ENCODE data around the gene TPRN. TPM values are rescaled to one million over a fixed set of nuclear protein-coding genes. Genes with fewer than 3 reads are reported as not detected.

The TPRN gene
- polyA plus RNA-seq, 1 donor from 2014 or later = 8.1 TPM

DNA sequence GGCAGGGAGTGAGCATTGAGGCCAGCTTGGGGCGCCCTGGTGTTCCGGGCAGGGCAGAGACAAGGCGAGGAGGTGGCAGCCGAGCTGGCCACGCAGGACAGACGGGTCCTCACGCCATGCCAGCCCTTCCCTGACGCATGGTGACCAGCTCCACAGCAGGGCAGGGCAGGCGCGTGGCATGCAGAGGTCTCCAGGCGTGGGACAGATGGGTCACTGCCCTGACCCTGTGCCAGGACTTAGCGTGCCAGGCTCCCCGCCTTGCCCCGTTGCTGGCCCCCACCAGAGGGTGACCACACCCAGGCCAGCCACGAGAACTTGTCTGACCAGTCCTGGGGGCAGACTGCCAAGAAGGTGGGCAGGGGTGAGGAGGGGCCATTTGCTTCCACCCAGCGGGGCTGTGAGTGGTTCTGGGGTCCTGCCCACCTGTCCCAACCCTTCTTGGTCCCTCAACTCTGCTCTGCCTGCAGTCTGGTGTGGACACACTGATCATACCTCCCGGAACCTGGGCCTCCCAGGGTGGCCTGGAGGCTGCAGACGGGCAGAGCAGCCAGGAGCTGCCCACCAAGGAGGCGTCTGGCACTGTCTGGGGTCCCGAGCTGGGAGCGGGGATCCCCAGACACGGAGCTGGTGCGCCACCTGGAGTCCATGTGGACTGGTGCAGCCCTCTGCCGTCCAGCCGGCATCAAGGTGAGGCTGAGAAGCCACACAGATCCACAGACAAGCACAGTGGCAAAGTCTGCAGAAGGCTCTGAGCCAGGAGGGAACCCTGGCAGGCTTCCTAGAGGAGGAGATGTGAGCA lies 26.7 kb upstream of the TPRN start, which contains the start of gene RNF224:
Gene RNF224 (plus strand): TSS at position 449 of the 799 bp plus-strand sequence. CDS start 834 bp downstream, outside the sequence.
- Histone ChIP-seq H3K9me3 (ENCODE audit: low read length) (no peaks in the 10 kb centered on the region), H3K4me3 (ENCODE audit: low read length) (no peak within 1 kb of the TSS), H3K4me2 (ENCODE audit: low read length) (no peak within 1 kb of the TSS), H3F3A (ENCODE audit: insufficient read depth, low read length, poor library complexity, severe bottlenecking) (no peaks in the 10 kb centered on the region), H3K9ac (ENCODE audit: low read length) (no peak within 1 kb of the TSS), H4K20me1 (ENCODE audit: insufficient read depth) (no peaks in the 10 kb centered on the region), H2AFZ (ENCODE audit: low read depth, low read length) (no peak within 1 kb of the TSS), H3K9me2 (ENCODE audit: insufficient read depth, low read length) (no peaks in the 10 kb centered on the region), H3K27me3 (ENCODE audit: insufficient read depth, low read depth, low read length) (no peaks in the 10 kb centered on the region), H3K27ac (ENCODE audit: low read length) (no peak within 1 kb of the TSS), H3K36me3 (ENCODE audit: insufficient read depth, low read length) (no peaks in the 10 kb centered on the region), H3K79me2 (replicated peaks; ENCODE audit: insufficient read depth, low read length) (no peaks in the 10 kb centered on the region)
- no peak for TF ChIP-seq TAF1 (IDR thresholded peaks at IDR 0.05; ENCODE audit: low read depth)
- TF ChIP-seq POLR2AphosphoS5 (IDR thresholded peaks at IDR 0.05) = no peak
- TF ChIP-seq SMC3 (conservative IDR thresholded peaks at IDR 0.05; ENCODE audit: poor library complexity) = peak; percentile 90
- no peak for TF ChIP-seq MXI1 (conservative IDR thresholded peaks at IDR 0.05; ENCODE audit: poor library complexity, severe bottlenecking)
- peak; percentile 90 for TF ChIP-seq RAD21 (conservative IDR thresholded peaks at IDR 0.05)
- TF ChIP-seq EZH2 (IDR thresholded peaks at IDR 0.05; ENCODE audit: borderline replicate concordance, insufficient read depth, low read length, poor library complexity, severe bottlenecking) = no peak
- TF ChIP-seq, protein P1, sequence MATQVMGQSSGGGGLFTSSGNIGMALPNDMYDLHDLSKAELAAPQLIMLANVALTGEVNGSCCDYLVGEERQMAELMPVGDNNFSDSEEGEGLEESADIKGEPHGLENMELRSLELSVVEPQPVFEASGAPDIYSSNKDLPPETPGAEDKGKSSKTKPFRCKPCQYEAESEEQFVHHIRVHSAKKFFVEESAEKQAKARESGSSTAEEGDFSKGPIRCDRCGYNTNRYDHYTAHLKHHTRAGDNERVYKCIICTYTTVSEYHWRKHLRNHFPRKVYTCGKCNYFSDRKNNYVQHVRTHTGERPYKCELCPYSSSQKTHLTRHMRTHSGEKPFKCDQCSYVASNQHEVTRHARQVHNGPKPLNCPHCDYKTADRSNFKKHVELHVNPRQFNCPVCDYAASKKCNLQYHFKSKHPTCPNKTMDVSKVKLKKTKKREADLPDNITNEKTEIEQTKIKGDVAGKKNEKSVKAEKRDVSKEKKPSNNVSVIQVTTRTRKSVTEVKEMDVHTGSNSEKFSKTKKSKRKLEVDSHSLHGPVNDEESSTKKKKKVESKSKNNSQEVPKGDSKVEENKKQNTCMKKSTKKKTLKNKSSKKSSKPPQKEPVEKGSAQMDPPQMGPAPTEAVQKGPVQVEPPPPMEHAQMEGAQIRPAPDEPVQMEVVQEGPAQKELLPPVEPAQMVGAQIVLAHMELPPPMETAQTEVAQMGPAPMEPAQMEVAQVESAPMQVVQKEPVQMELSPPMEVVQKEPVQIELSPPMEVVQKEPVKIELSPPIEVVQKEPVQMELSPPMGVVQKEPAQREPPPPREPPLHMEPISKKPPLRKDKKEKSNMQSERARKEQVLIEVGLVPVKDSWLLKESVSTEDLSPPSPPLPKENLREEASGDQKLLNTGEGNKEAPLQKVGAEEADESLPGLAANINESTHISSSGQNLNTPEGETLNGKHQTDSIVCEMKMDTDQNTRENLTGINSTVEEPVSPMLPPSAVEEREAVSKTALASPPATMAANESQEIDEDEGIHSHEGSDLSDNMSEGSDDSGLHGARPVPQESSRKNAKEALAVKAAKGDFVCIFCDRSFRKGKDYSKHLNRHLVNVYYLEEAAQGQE (IDR thresholded peaks at IDR 0.05; ENCODE audit: borderline replicate concordance) = no peak
- TF ChIP-seq, protein P2, sequence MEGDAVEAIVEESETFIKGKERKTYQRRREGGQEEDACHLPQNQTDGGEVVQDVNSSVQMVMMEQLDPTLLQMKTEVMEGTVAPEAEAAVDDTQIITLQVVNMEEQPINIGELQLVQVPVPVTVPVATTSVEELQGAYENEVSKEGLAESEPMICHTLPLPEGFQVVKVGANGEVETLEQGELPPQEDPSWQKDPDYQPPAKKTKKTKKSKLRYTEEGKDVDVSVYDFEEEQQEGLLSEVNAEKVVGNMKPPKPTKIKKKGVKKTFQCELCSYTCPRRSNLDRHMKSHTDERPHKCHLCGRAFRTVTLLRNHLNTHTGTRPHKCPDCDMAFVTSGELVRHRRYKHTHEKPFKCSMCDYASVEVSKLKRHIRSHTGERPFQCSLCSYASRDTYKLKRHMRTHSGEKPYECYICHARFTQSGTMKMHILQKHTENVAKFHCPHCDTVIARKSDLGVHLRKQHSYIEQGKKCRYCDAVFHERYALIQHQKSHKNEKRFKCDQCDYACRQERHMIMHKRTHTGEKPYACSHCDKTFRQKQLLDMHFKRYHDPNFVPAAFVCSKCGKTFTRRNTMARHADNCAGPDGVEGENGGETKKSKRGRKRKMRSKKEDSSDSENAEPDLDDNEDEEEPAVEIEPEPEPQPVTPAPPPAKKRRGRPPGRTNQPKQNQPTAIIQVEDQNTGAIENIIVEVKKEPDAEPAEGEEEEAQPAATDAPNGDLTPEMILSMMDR (IDR thresholded peaks at IDR 0.05; ENCODE audit: poor library complexity, severe bottlenecking) = peak; percentile 93
- TF ChIP-seq EP300 (conservative IDR thresholded peaks at IDR 0.05; ENCODE audit: poor library complexity, severe bottlenecking) = no peak

DNA sequence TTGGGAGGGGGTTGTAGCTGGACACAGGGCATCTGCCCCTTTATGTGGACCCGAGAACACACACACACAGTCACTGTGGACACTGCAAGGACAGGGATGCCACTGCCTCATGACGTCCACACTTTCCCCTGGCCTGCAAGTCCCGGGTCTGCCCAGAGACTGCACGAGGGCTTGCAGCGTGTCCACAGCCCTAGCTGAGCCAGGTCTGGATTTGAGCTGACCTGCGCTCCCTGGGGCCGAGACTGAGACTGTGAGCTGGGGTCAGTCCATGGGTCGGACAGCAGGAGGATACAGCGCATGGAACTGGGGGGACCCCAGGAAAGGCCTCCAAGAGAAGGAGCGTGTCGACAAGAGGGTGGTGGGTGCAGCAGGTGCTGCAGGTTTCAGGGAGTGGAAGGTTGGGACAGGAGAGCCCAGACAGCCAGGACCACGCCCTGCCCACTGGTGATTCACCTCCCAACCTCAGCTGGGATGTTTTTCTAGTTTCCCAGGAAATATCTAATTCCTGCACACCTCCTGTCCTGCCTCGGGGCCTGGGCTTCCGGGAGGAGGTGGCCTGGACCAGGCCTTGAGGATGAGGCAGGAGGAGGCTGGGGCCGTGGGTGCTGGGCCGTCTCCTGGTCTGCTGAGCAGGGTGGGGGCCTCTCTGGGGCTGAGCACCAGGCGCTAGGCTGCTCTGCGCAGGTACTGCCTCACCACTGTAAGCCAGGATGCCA lies 26.0 kb upstream of the TPRN start:
- TF ChIP-seq SMC3 (conservative IDR thresholded peaks at IDR 0.05; ENCODE audit: poor library complexity) (no peak), RAD21 (conservative IDR thresholded peaks at IDR 0.05) (no peak), EP300 (conservative IDR thresholded peaks at IDR 0.05; ENCODE audit: poor library complexity, severe bottlenecking) (no peak), EZH2 (IDR thresholded peaks at IDR 0.05; ENCODE audit: borderline replicate concordance, insufficient read depth, low read length, poor library complexity, severe bottlenecking) (no peak), MXI1 (conservative IDR thresholded peaks at IDR 0.05; ENCODE audit: poor library complexity, severe bottlenecking) (no peak), POLR2AphosphoS5 (IDR thresholded peaks at IDR 0.05) (no peak), TAF1 (IDR thresholded peaks at IDR 0.05; ENCODE audit: low read depth) (no peak)
- TF ChIP-seq, protein P2 (IDR thresholded peaks at IDR 0.05; ENCODE audit: poor library complexity, severe bottlenecking) = no peak
- TF ChIP-seq, protein P1 (IDR thresholded peaks at IDR 0.05; ENCODE audit: borderline replicate concordance) = no peak
- Histone ChIP-seq H3K4me2 (ENCODE audit: low read length) (no peak overlapping the region), H3K9ac (ENCODE audit: low read length) (no peak overlapping the region)

More for the DNA sequence above, 26.0 kb upstream of the TPRN start:
- no peaks in the 10 kb centered on the region for H3K36me3 ChIP-seq (ENCODE audit: insufficient read depth, low read length)
- no peaks in the 10 kb centered on the region for H3K79me2 ChIP-seq (replicated peaks; ENCODE audit: insufficient read depth, low read length)
- H4K20me1 ChIP-seq (ENCODE audit: insufficient read depth) = no peaks in the 10 kb centered on the region
- no peak overlapping the region for H2AFZ ChIP-seq (ENCODE audit: low read depth, low read length)
- no peak overlapping the region for H3K27ac ChIP-seq (ENCODE audit: low read length)
- H3K9me3 ChIP-seq (ENCODE audit: low read length) = no peaks in the 10 kb centered on the region
- H3K9me2 ChIP-seq (ENCODE audit: insufficient read depth, low read length) = no peaks in the 10 kb centered on the region
- H3K27me3 ChIP-seq (ENCODE audit: insufficient read depth, low read depth, low read length) = no peaks in the 10 kb centered on the region
- no peaks in the 10 kb centered on the region for H3F3A ChIP-seq (ENCODE audit: insufficient read depth, low read length, poor library complexity, severe bottlenecking)
- no peak overlapping the region for H3K4me3 ChIP-seq (ENCODE audit: low read length)
